HL-60 (cell line): ENCODE data around the gene LRRC57.

Experiments
- POLR2AphosphoS5 ChIP-seq: IDR thresholded peaks from 2 replicates; pipeline ENCODE4 v1.6.1; 2012; ENCODE audit warnings: low read depth
- TF ChIP-seq, protein P1 (sequence below): IDR thresholded peaks from one replicate; pipeline ENCODE4 v1.5.1; 2011; ENCODE audit warnings: low read length, control low read depth, inconsistent platforms; ENCODE audit not compliant: insufficient read depth
- TF ChIP-seq, protein P2 (sequence below): IDR thresholded peaks from 2 replicates; pipeline ENCODE4 v1.6.1; 2012; ENCODE audit warnings: low read depth; ENCODE audit not compliant: insufficient replicate concordance

DNA sequence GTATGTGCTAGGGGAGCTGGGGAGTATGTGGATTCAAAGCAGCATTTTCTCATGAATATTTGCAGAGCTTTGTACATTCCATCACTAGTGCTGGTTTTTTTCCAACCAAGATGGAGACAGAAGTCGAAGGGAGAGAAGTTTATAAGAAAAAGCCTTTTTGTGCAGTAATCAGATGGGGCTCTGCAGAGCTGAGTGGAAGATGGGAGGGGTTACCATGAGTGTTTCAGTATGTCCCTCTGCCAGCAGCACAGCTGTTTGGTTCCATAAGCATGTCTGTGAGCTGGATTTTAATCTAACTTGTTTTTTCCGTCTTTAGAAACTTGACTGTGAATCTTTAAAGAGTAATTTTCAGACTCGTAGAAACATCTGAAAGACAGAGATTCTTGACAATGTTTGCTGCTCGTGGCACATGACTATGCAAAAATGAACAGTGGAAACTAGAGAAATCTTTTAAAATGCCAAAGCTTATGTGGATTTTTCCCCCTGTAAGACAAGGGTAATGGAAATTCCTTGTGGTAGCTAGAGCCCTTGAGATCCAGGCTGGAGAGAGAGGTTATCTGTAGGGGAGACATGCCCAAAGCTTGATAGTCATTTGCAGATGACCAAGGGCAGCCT is 47.1 kb upstream of the LRRC57 start:
- TF ChIP-seq, protein P1, sequence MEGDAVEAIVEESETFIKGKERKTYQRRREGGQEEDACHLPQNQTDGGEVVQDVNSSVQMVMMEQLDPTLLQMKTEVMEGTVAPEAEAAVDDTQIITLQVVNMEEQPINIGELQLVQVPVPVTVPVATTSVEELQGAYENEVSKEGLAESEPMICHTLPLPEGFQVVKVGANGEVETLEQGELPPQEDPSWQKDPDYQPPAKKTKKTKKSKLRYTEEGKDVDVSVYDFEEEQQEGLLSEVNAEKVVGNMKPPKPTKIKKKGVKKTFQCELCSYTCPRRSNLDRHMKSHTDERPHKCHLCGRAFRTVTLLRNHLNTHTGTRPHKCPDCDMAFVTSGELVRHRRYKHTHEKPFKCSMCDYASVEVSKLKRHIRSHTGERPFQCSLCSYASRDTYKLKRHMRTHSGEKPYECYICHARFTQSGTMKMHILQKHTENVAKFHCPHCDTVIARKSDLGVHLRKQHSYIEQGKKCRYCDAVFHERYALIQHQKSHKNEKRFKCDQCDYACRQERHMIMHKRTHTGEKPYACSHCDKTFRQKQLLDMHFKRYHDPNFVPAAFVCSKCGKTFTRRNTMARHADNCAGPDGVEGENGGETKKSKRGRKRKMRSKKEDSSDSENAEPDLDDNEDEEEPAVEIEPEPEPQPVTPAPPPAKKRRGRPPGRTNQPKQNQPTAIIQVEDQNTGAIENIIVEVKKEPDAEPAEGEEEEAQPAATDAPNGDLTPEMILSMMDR = no peak
- TF ChIP-seq POLR2AphosphoS5 = no peak
- TF ChIP-seq, protein P2, sequence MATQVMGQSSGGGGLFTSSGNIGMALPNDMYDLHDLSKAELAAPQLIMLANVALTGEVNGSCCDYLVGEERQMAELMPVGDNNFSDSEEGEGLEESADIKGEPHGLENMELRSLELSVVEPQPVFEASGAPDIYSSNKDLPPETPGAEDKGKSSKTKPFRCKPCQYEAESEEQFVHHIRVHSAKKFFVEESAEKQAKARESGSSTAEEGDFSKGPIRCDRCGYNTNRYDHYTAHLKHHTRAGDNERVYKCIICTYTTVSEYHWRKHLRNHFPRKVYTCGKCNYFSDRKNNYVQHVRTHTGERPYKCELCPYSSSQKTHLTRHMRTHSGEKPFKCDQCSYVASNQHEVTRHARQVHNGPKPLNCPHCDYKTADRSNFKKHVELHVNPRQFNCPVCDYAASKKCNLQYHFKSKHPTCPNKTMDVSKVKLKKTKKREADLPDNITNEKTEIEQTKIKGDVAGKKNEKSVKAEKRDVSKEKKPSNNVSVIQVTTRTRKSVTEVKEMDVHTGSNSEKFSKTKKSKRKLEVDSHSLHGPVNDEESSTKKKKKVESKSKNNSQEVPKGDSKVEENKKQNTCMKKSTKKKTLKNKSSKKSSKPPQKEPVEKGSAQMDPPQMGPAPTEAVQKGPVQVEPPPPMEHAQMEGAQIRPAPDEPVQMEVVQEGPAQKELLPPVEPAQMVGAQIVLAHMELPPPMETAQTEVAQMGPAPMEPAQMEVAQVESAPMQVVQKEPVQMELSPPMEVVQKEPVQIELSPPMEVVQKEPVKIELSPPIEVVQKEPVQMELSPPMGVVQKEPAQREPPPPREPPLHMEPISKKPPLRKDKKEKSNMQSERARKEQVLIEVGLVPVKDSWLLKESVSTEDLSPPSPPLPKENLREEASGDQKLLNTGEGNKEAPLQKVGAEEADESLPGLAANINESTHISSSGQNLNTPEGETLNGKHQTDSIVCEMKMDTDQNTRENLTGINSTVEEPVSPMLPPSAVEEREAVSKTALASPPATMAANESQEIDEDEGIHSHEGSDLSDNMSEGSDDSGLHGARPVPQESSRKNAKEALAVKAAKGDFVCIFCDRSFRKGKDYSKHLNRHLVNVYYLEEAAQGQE = no peak
